GM12801 (cell line): ENCODE results near the gene ZMAT5.

Experiments used
- TF ChIP-seq, protein P1 (sequence below): IDR thresholded peaks from one replicate; pipeline ENCODE4 v1.5.1; 2011; ENCODE audit warnings: control low read depth; ENCODE audit not compliant: insufficient read length; ENCODE audit errors: extremely low read depth

The ZMAT5 gene

DNA sequence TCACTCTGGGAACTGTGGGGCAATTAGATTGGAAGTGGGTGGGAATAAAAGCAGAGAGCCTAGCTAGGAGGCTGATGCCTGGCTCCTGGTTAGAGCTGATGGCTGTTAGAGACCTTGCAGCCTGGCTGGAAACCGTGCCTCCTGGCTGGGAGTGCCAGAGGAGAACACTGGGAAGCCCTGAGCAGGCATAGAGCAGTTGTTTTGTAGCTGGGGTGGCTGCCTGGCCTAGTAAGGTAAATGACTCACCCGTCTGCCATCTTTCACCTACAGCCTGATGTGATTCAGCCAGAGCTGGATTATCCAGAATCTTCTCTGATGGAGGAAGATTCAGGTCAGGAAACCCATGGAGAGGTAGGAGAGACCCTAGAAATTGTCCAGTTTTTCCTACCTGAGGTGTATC, 6.4 kb upstream of the ZMAT5 start:
- TF ChIP-seq, protein P1, sequence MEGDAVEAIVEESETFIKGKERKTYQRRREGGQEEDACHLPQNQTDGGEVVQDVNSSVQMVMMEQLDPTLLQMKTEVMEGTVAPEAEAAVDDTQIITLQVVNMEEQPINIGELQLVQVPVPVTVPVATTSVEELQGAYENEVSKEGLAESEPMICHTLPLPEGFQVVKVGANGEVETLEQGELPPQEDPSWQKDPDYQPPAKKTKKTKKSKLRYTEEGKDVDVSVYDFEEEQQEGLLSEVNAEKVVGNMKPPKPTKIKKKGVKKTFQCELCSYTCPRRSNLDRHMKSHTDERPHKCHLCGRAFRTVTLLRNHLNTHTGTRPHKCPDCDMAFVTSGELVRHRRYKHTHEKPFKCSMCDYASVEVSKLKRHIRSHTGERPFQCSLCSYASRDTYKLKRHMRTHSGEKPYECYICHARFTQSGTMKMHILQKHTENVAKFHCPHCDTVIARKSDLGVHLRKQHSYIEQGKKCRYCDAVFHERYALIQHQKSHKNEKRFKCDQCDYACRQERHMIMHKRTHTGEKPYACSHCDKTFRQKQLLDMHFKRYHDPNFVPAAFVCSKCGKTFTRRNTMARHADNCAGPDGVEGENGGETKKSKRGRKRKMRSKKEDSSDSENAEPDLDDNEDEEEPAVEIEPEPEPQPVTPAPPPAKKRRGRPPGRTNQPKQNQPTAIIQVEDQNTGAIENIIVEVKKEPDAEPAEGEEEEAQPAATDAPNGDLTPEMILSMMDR: no peak

DNA sequence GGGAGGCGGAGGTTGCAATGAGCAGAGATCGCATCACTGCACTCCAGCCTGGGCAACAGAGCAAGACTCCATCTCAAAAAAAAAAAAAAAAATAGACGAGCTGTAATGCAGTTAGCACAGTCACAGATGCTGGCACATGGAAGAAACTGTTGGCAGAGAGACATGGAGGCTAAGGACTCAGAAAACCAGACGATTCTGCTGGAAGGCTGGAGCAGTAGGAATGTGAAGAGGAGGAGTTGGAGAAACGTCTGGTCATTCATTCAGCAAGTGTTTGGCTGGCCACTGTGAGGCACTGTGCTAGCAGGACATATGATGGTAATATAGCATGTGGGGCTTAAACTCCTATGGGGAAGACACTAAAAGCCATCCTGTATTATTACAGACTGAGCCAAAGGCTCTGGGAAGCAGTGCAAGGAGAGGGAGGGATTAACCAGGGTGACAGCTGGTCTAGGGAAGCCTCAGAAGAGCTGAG, 5.4 kb upstream of the ZMAT5 start:
- TF ChIP-seq, protein P1: no peak

DNA sequence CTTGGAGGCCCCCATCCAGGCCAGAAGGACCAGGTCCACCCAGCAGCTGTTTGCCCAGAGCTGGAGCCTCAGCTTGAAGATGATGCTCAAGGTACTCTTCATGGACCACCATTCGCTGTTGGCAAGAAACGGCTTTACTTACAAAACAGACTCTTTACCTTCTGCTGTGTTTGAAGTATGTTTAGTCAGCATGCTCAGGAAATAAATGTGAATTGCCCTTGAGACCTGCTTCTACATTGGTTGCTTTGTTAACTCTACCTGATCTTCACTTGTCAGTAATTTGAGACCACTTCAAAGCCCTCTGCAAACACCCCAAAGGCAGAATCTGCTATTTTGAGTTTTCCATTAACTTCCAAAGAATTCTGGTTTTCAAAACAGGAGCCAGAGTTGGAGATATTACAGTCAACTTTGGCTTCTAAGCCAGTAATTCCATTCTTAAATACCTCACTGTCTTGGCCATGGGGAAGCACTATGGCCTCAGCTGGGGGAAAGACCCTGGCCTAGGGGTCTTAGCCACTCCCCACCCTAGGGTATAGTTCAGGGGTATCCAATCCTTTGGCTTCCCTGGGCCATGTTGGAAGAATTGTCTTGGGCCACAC, 3.0 kb upstream of the ZMAT5 start:
- TF ChIP-seq, protein P1: no peak

DNA sequence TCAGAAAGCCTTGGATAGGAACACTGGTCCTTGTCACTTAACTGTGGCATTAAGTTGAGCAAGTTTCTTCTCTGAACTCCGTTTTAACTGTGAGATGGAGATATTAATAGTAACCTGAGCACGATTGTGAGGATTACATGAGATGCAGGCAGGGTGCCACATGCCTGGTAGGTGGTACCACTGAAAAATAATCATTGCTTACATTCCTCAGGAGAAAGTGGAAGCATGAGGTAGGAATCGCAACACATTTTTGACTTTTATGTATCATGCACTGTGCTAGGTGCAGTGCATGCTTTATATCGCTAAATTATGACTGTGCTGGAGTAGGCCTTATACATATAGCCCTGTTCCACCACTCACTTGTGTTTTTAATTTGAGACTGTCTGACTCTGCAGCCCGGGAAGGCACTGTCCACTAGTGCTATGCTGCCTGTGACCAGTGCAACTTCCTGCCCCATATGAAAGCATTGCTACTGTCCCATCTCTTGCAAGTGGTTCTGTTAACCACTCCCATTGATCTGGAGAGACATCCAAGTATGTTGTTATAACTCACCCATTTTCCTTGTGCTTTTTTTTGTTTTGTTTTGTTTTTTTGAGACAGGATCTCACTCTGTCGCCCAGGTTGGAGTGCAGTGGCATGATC, 1.4 kb upstream of the ZMAT5 start:
- TF ChIP-seq, protein P1: no peak

DNA sequence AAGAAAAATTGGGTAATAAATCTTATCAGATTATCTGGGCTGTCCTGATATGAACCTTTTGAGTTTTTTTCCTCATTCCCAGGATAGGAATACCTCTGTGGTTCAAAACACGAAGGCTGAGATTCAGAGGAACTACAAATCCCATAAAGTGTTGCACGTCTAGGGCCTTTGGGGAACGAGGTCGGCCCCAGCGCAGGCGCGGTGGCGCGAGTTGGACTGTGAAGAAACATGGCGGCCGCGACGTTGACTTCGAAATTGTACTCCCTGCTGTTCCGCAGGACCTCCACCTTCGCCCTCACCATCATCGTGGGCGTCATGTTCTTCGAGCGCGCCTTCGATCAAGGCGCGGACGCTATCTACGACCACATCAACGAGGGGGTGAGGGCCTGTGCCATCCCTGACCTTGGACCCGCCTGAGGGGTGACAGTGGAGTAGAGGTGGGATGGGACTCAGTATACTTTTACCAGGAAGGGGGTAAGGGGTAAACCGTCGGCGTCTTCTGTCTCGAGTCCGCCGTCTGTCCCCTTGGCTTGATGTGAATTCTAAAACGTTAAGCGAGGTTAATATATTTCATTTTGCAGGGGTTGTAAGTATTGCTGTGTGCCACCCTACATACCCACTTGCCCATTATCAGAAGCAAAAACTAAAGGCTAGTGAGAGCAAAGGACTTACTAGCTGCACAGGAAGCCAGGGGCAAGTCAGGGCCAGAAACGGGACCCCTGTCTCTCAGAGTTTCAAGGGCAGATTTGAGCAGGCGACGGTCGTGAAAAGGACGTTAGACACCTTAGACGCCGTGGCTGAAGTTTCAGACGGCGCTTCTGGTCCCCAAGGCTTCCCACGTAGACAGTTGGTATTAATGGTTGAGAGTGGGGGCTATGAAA, 604 bp upstream of the ZMAT5 start, which contains the start of gene UQCR10:
Gene UQCR10 (plus strand): TSS at position 199 of the 881 bp plus-strand sequence. CDS start 30 bp downstream, at position 229.
- TF ChIP-seq, protein P1: no peak

DNA sequence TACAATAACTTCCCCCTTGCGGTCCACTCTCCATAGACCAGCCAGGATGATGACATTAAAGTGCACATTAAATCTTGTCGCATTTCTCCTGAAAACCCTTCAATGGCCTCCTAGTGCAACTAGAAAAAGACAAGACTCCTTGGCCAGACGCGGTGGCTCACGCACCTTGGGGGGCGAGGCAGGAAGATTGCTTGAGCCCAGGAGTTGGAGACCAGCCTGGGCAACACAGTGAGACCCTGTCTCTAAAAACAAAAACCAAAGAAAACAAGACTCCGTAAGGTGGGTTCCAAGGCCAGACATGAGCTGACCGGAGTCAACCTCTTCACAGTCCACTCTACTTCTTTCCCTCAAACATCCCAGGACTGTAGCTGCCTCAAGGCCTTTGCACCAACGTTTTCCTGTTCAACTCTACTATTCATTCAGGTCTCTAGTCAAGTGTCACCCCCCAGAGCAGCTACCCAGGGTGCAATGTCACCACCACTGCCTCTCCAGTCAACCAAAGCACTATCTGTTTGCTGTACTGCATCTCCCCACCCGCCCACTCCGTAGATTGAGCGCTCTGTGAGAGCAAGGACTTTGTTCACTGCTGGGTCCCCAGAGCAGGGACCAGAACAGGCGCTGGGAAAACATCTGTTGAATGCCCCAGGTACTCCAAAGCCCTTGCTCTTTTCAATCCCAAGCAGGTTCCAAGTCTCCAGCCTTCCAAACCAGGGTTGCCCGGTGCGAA, 739 bp downstream of the ZMAT5 start:
- TF ChIP-seq, protein P1: no peak
